ENCODE data around the gene VASP.

VASP gene

DNA sequence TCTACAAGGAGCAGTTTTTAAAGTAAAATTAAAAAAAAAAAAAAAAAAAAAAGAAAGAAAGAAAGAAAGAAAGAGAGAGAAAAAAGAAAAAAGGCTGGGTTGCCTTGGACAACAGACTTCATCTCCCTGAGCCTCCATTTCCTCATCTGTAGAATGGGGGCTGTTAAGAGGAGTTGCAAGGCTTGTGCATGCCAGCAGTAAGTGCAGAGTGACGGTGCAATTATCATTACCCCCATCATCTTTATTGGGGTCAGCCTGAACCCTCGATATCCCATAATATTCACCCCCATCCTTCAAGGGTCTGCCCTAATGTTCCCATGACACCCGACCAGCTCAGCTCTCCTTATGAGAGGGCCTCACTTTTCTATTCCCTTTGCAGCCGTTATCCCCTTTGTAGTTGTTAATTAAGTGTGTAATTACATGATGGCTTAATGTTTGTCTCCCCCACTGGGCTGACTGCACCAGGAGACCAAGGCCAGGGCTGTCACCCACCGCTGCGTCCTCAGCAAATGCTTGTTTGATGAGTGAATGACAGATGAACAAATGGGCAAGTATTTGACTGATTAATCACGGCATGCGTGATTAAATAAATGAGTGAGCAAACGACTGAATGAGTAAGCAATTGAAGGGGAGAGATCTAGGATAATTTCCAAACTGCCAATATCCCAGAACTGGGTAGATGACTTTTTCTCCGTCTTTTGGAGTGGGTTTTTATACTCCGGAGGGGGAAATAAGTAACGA is 29.4 kb upstream of the VASP start:
- DNase-seq (ENCODE audit: low read depth): no peak
- TF ChIP-seq, protein P1, sequence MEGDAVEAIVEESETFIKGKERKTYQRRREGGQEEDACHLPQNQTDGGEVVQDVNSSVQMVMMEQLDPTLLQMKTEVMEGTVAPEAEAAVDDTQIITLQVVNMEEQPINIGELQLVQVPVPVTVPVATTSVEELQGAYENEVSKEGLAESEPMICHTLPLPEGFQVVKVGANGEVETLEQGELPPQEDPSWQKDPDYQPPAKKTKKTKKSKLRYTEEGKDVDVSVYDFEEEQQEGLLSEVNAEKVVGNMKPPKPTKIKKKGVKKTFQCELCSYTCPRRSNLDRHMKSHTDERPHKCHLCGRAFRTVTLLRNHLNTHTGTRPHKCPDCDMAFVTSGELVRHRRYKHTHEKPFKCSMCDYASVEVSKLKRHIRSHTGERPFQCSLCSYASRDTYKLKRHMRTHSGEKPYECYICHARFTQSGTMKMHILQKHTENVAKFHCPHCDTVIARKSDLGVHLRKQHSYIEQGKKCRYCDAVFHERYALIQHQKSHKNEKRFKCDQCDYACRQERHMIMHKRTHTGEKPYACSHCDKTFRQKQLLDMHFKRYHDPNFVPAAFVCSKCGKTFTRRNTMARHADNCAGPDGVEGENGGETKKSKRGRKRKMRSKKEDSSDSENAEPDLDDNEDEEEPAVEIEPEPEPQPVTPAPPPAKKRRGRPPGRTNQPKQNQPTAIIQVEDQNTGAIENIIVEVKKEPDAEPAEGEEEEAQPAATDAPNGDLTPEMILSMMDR (conservative IDR thresholded peaks at IDR 0.05; ENCODE audit: control insufficient read depth, insufficient read depth, low read depth, low read length): no peak
- H3K4me3 ChIP-seq (ENCODE audit: control insufficient read depth, low read depth, low read length): peak overlapping the region; percentile 69

DNA sequence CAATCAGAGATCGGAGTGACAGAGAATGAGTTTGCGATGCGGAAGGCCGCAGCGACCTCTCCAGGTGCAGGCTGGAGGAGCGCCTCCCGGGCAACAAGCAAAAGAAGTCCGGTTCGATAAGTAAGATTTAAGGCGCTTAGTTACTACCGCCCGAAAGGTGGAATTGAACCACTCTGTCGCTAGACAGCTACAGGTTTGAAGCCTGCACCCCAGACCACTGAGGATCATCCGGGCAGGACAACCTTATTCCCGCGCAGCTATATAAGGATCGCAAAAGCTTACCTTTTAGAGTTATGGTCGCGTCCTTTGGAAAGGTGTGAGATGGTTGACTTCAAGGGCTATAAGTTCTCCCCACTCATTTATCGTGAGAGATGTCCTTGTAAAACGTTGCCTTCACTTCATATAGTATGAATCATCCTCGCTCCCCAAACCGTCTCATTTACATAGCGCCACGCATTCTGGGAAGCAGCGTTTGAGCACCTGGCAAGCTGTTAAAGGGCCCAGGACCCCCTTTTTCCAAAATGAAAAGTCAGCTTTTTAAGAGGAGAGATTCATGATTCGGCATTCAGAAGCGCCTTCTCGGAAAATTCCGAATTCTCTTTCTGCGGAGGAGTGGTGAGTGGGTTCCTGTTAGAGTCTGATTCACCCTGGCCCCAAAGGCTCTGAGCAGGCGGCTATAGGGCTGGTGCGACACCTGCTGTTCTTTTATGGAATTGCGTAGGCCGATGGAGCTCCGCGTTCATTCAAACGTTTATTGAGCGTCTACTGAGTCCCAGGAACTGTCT is 28.6 kb upstream of the VASP start:
- peak overlapping the region; percentile 69 for H3K4me3 ChIP-seq (ENCODE audit: control insufficient read depth, low read depth, low read length)
- DNase-seq (ENCODE audit: low read depth): peak; percentile 94
- TF ChIP-seq, protein P1 (conservative IDR thresholded peaks at IDR 0.05; ENCODE audit: control insufficient read depth, insufficient read depth, low read depth, low read length): peak; percentile 97

DNA sequence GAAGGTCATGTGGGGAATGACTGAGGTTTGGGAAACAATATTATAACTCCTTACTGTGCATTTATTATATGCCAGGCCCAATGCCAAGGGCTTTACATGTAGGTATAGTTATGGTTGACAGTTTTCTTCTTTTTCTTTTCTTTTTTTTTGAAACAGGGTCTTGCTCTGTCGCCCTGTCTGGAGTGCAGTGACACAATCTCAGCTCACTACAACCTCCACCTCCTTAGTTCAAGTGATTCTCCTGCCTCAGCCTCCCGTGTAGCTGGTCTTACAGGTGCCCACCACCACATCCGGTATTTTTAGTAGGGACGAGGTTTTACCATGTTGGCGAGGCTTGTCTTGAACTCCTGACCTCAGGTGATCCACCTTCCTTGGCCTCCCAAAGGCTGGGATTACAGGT is 24.2 kb upstream of the VASP start:
- H3K4me3 ChIP-seq (ENCODE audit: control insufficient read depth, low read depth, low read length): no peak overlapping the region
- DNase-seq (ENCODE audit: low read depth): no peak
- TF ChIP-seq, protein P1 (conservative IDR thresholded peaks at IDR 0.05; ENCODE audit: control insufficient read depth, insufficient read depth, low read depth, low read length): no peak

DNA sequence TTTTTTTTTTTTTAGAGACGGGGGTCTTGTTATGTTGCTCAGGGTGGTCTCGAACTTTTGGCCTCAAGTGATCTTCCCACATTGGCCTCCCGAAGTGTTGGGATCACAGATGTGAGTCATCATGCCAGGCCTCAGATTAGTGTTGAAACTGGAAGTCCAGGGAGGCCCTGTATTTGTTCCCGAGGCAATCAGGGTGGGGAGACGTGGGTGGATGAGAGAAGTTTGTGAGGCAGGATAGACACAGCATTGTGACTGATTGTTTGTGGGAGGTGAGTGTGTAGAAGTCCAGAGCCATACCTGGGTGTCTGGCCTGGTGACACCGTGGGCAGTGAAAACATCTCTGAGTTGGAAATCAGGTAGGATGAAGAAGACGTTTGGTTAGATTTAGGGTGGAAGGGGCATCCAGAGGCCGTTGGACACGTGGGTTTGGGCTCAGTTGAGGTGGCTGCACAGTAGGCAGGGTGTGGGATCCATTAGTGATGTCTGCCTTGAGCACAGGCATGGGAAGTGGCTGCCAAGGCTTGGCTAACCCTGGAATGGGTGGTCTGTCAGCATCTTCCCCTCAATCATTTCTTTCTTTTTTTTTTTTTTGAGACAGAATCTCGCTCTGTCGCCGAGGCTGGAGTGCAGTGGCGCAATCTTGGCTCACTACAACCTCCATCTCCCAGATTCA is 22.9 kb upstream of the VASP start:
- TF ChIP-seq, protein P1 (conservative IDR thresholded peaks at IDR 0.05; ENCODE audit: control insufficient read depth, insufficient read depth, low read depth, low read length): no peak
- peak; percentile 78 for DNase-seq (ENCODE audit: low read depth)

DNA sequence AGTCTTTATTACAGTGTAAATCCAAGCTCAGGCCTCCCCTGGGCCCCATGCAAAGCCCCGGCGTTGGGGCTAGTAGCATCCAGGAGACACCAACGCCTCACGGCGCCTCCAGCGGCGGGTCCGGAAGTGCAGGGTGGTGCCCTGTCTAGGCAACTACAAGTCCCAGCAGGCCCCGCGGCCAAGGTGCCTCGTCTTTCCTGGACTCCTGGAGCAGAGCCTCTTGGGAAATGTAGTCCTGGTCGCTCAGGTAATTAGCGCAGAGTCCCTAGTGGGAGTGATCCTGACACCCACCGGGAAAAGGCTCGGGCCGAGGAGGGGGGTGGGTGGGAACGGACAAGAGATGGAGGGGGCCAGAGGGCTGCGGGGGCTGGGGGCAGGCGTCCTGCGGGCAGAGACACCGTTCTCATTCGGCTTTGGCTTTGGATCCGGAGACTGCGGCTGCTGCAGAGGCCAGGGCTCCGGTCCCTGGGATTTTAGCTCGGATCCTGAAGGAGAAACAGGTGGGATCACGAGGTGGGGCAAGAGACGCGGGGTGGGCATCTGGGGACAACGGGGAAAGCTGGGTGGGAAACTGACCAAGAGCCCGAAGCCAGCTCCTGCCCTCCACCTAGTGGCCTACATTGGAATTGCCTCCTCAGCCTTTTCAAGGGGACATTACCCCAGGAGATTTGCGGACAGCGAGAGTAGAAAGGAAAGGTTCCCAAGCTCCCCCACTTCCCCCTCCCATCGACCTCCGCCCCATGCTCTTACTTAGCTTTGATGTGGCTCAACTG is 21.8 kb upstream of the VASP start:
- DNase-seq (ENCODE audit: low read depth): peak; percentile 92
- TF ChIP-seq, protein P1 (conservative IDR thresholded peaks at IDR 0.05; ENCODE audit: control insufficient read depth, insufficient read depth, low read depth, low read length): peak; percentile 92
- H3K4me3 ChIP-seq (ENCODE audit: control insufficient read depth, low read depth, low read length): peak overlapping the region; percentile 73

More for the DNA sequence above, 22.9 kb upstream of the VASP start:
- H3K4me3 ChIP-seq (ENCODE audit: control insufficient read depth, low read depth, low read length): no peak overlapping the region

DNA sequence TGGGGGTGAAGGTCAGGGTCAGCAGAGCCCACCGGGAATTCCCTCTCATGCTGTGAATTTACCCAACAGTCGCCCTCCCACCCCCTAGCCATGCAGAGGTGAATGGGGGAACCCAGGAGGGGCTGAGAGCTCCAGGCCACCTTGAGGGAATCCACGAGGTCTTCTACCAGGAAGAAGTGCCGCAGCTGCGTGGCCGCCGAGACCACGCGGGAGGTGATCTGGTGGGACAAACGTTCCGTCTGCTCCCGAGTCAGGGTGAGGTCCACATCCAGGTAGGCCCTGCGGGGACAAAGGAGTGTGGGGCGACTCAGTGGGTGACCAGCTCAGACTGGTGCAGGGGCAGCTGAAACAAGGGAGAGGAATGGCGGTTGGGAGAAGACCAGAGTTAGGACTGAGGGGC is 18.6 kb upstream of the VASP start:
- no peak for DNase-seq (ENCODE audit: low read depth)
- no peak overlapping the region for H3K4me3 ChIP-seq (ENCODE audit: control insufficient read depth, low read depth, low read length)
- TF ChIP-seq, protein P1 (conservative IDR thresholded peaks at IDR 0.05; ENCODE audit: control insufficient read depth, insufficient read depth, low read depth, low read length): no peak
